Mammary epithelial cell (primary cell): ENCODE measurements around the gene HIVEP2.

Experiments used
- EZH2 ChIP-seq: IDR thresholded peaks from 2 replicates; pipeline ENCODE4 v1.6.1; 2012; ENCODE audit warnings: low read length, inconsistent platforms, borderline replicate concordance
- TF ChIP-seq, protein P1 (sequence below), 2 donors: IDR thresholded peaks in 1 of 2; conservative IDR thresholded peaks in 1 of 2; 2 replicates each; pipeline ENCODE4 v1.5.1; 2011 to 2012; ENCODE audit warnings: inconsistent platforms in 2 of 2, low read length in 2 of 2, mild to moderate bottlenecking in 2 of 2, control low read depth in 1 of 2, low read depth in 1 of 2; ENCODE audit not compliant: insufficient read depth in 1 of 2; ENCODE audit errors: extremely low read depth in 1 of 2

DNA sequence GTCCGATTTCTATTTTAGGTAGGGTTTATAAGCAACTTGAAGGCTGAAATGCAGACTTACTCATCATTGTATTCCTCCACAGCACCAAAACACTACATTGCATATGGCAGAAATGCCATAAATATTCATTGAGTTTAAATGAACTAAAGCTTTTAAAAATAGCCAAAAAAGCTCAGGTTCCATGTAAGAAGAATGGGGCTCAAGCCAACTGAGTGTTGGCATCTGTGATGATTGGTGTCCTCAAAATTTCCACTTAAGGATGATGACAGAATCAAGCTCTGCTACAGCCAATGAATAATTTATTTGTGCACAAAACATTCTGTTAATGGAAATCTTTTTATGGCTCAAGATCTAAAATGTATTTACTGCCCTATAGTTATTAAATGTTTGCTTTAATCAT, 115.4 kb downstream of the HIVEP2 start:
- TF ChIP-seq EZH2 = no peak
- TF ChIP-seq, protein P1, sequence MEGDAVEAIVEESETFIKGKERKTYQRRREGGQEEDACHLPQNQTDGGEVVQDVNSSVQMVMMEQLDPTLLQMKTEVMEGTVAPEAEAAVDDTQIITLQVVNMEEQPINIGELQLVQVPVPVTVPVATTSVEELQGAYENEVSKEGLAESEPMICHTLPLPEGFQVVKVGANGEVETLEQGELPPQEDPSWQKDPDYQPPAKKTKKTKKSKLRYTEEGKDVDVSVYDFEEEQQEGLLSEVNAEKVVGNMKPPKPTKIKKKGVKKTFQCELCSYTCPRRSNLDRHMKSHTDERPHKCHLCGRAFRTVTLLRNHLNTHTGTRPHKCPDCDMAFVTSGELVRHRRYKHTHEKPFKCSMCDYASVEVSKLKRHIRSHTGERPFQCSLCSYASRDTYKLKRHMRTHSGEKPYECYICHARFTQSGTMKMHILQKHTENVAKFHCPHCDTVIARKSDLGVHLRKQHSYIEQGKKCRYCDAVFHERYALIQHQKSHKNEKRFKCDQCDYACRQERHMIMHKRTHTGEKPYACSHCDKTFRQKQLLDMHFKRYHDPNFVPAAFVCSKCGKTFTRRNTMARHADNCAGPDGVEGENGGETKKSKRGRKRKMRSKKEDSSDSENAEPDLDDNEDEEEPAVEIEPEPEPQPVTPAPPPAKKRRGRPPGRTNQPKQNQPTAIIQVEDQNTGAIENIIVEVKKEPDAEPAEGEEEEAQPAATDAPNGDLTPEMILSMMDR (conservative IDR thresholded peaks at IDR 0.05 in 1 of 2, IDR thresholded peaks at IDR 0.05 in 1 of 2; ENCODE audit: extremely low read depth in 1 of 2, insufficient read depth in 1 of 2, low read depth in 1 of 2, low read length in 2 of 2) = no peak
